A673 (cell line): ENCODE results near the gene AMBRA1. TPM values are rescaled to one million over a fixed set of nuclear protein-coding genes. Genes with fewer than 3 reads are reported as not detected.

Experiments used
- BruUV-seq: library from RNA; stranded (reverse); fragments of 400-500 nt; replicated peaks from 2 replicates; lab custom pipeline; 2021; lab: Mats Ljungman, UMichigan
- CTCF ChIA-PET: fragments of 300-600 bp; sonication (Branson Sonifier 250); formaldehyde crosslinking; loops from one replicate; lab custom pipeline; 2022; ENCODE audit warnings: antibody characterized with exemption; lab: Charles Lee
- POLR2A ChIA-PET: fragments of 300-600 bp; sonication (Branson Sonifier 250); formaldehyde crosslinking; loops from one replicate; lab custom pipeline; 2022; ENCODE audit warnings: antibody characterized with exemption; ENCODE audit not compliant: low non-redundant PET; lab: Charles Lee
- DNase-seq: peaks from one replicate; pipeline ENCODE4 v3.0.0-alpha.2; 2015; ENCODE audit warnings: low spot score
- H3K27ac ChIP-seq: fragments of 200-600 bp; sonication (generic); 2 replicates; pipeline ENCODE4 v1.5.1; 2016; ENCODE audit warnings: mixed run types, low read depth, mild to moderate bottlenecking, mixed read lengths, antibody characterized with exemption, low read length; ENCODE audit not compliant: poor library complexity, severe bottlenecking
- H3K27me3 ChIP-seq: fragments of 200-600 bp; sonication (generic); replicated peaks from 2 replicates; pipeline ENCODE4 v1.6.1; 2017; ENCODE audit warnings: mixed run types, low read depth, mild to moderate bottlenecking, mixed read lengths, antibody characterized with exemption, low read length; ENCODE audit not compliant: insufficient read depth, poor library complexity
- H3K36me3 ChIP-seq: fragments of 200-600 bp; sonication (generic); 2 replicates; pipeline ENCODE4 v1.6.1; 2016; ENCODE audit warnings: mixed run types, mild to moderate bottlenecking, mixed read lengths, antibody characterized with exemption, low read length; ENCODE audit not compliant: insufficient read depth, poor library complexity, severe bottlenecking
- H3K4me1 ChIP-seq: fragments of 200-600 bp; sonication (generic); 2 replicates; pipeline ENCODE4 v1.6.1; 2017; ENCODE audit warnings: mixed run types, mild to moderate bottlenecking, mixed read lengths, antibody characterized with exemption, low read length; ENCODE audit not compliant: insufficient read depth, poor library complexity, severe bottlenecking
- H3K4me3 ChIP-seq: fragments of 200-600 bp; sonication (generic); 2 replicates; pipeline ENCODE4 v1.5.1; 2016; ENCODE audit warnings: low read depth, mixed run types, mild to moderate bottlenecking, mixed read lengths, low read length; ENCODE audit not compliant: poor library complexity, severe bottlenecking
- H3K9me3 ChIP-seq: fragments of 200-600 bp; sonication (generic); 2 replicates; pipeline ENCODE4 v1.6.1; 2016; ENCODE audit warnings: mixed run types, low read depth, mild to moderate bottlenecking, mixed read lengths, antibody characterized with exemption, low read length; ENCODE audit not compliant: poor library complexity, severe bottlenecking
- CTCF ChIP-seq: fragments of 300-800, 200-600 bp; sonication (generic); conservative IDR thresholded peaks from 2 replicates; pipeline ENCODE4 v1.5.1; 2017; ENCODE audit warnings: low read depth, mild to moderate bottlenecking, antibody characterized with exemption, low read length, moderate library complexity, mixed read lengths
- EZH2 ChIP-seq: fragments of 200-600 bp; sonication (generic); IDR thresholded peaks from 2 replicates; pipeline ENCODE4 v1.6.1; 2017; ENCODE audit warnings: borderline replicate concordance, low read depth, mild to moderate bottlenecking, mixed read lengths, antibody characterized with exemption, low read length; ENCODE audit not compliant: poor library complexity, severe bottlenecking
- intact Hi-C: fragments of 100-400 bp; cut with micrococcal nuclease; formaldehyde crosslinking; loops from one replicate; pipeline ENCODE4 v1.10.0; 2022; ENCODE audit not compliant: unreplicated experiment
- total RNA-seq: library from RNA; stranded (reverse); gene quantifications from 2 replicates; pipeline ENCODE4 v1.2.3, GENCODE V29; 2021

AMBRA1 gene
- total RNA-seq, 1 experiment from 2014 or later: 78.1 TPM

- POLR2A ChIA-PET: no interaction called here
- Histone ChIP-seq H3K4me1 (peaks cover 23% of the 10 kb centered on the region), H3K36me3 (peaks cover 7% of the 10 kb centered on the region), H3K27me3 (no peaks in the 10 kb centered on the region), H3K27ac (peak overlapping the region; percentile 97), H3K9me3 (no peaks in the 10 kb centered on the region), H3K4me3 (peak overlapping the region; percentile 65)
- CTCF ChIA-PET: interaction anchor here (0.6 kb wide), 1 partner anchor 128 kb away, joined by 3 read pairs; no protein-coding TSS in a partner anchor
- TF ChIP-seq EZH2: no peak
- no peak for TF ChIP-seq CTCF
- DNase-seq: peak; percentile 36
- BruUV-seq: TSS peak; percentile 90
- intact Hi-C loops: no loop called here
Measured at GRCh38 chr11:46616551-46617133, 22.8 kb upstream of the AMBRA1 start.

- H3K4me1 ChIP-seq: peaks cover 23% of the 10 kb centered on the region
- intact Hi-C loops: no loop called here
- CTCF ChIA-PET: interaction anchor here (0.7 kb wide), 1 partner anchor 184 kb away, joined by 3 read pairs; no protein-coding TSS in a partner anchor
Measured at GRCh38 chr11:46615756-46616155, 21.9 kb upstream of the AMBRA1 start.

GRCh38 chr11:46612326-46612725 lies 18.5 kb upstream of the AMBRA1 start:
- TF ChIP-seq EZH2: no peak
- TF ChIP-seq CTCF: no peak
- POLR2A ChIA-PET: interaction anchor here (0.6 kb wide), 2 partner anchors 134 to 597 kb away, joined by 3 read pairs; no protein-coding TSS in a partner anchor
- DNase-seq: no peak

More at GRCh38 chr11:46615756-46616155, 21.9 kb upstream of the AMBRA1 start:
- no peak overlapping the region for H3K27ac ChIP-seq
- no peaks in the 10 kb centered on the region for H3K9me3 ChIP-seq
- H3K27me3 ChIP-seq: no peaks in the 10 kb centered on the region
- H3K4me3 ChIP-seq: no peak overlapping the region
- DNase-seq: no peak
- TF ChIP-seq EZH2 (no peak), CTCF (no peak)
- H3K36me3 ChIP-seq: no peaks in the 10 kb centered on the region
- POLR2A ChIA-PET: no interaction called here
- BruUV-seq: no TSS peak

More at GRCh38 chr11:46612326-46612725, 18.5 kb upstream of the AMBRA1 start:
- no TSS peak for BruUV-seq
- Histone ChIP-seq H3K4me3 (no peak overlapping the region), H3K27me3 (no peaks in the 10 kb centered on the region), H3K4me1 (peaks cover 15% of the 10 kb centered on the region), H3K9me3 (no peaks in the 10 kb centered on the region), H3K27ac (no peak overlapping the region), H3K36me3 (no peaks in the 10 kb centered on the region)
- intact Hi-C loops: no loop called here
- CTCF ChIA-PET: no interaction called here
